A172 (cell line): Measurements from ENCODE around the gene F8. TPM values are rescaled to one million over a fixed set of nuclear protein-coding genes. Genes with fewer than 3 reads are reported as not detected.

Experiments used
- total RNA-seq: library from RNA; depleted of rRNA; stranded (reverse); fragments of >200 nt; shearing (Covaris generic); gene quantifications from 2 replicates; pipeline ENCODE4 v1.2.3, GENCODE V29; 2014; rRNA removed

Gene F8
- total RNA-seq, 1 experiment from 2014 or later = 19.9 TPM

Other genes starting within 250 kb of the F8 start
- 50.5 and 60.5 TPM in 2 replicates for gene MPP1, start 217.2 kb downstream of the F8 start, total RNA-seq
- gene SMIM9, start 188.1 kb downstream of the F8 start, total RNA-seq = not detected in 2 replicates
- gene F8A1, start 136.4 kb downstream of the F8 start, total RNA-seq = 13.2 and 13.3 TPM in 2 replicates
- gene FUNDC2, start 4.1 kb upstream of the F8 start, total RNA-seq = 98.9 and 102 TPM in 2 replicates
- 25.6 and 38.7 TPM in 2 replicates for gene CMC4, start 48.4 kb upstream of the F8 start, total RNA-seq
- gene MTCP1, start 48.4 kb upstream of the F8 start, total RNA-seq = 3.8 and 9.3 TPM in 2 replicates
- 20.9 and 29.6 TPM in 2 replicates for gene BRCC3, start 48.8 kb upstream of the F8 start, total RNA-seq
- gene VBP1, start 193.7 kb upstream of the F8 start, total RNA-seq = 290 and 312 TPM in 2 replicates
- 4.0 and 5.5 TPM in 2 replicates for gene RAB39B, start 241.8 kb upstream of the F8 start, total RNA-seq